ENCODE measurements around the gene TMEM109.

The TMEM109 gene

DNA sequence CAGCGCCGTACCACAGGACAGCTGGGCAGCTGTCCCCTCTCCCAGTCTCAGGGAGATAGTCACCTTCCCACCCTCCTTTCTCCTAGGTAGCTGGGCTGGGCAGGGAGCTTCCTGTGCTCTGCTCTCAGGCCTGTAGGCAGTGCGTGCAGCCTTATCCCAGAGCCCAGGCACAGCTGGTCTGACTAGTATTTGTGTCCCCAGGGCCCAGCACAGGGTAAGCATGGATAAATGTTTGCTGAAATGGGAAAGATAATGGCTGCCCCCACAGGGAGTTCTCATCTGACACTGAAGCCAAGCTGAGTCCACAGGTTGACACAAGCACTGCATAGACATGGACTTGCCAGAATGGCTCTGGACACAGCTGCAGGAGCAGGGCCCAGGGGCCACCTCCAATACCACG lies 28.3 kb downstream of the TMEM109 start:
- DNase-seq (ENCODE audit: low read depth, low spot score): no peak

DNA sequence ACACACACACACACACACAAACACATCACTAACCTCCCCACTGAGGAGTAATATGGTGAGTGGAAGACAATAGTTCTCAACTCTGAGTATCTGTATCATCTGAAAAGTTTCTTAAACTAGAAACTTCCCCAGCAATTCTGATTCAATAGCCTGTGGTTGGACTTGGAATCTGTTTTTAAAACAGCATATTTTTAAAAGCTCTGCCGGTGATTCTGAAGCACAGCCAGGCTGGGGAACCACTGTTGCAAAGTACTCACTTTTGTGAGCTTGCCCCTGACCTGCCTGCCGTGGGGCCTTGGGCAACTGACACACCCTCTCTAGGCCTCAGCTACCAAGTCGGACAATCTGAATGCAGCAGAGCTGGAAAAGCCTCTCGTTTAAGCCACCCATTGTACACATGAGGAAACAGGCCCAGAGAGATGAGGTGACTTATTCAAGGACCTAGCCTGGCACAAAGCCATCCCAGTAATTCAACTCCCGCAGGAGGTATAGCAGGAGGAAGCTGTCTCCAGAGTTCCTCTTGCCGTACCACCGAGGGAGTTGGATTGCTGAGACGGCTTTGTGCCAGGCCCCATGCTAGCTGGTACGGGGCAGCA lies 29.1 kb downstream of the TMEM109 start:
- no peak for DNase-seq (ENCODE audit: low read depth, low spot score)

DNA sequence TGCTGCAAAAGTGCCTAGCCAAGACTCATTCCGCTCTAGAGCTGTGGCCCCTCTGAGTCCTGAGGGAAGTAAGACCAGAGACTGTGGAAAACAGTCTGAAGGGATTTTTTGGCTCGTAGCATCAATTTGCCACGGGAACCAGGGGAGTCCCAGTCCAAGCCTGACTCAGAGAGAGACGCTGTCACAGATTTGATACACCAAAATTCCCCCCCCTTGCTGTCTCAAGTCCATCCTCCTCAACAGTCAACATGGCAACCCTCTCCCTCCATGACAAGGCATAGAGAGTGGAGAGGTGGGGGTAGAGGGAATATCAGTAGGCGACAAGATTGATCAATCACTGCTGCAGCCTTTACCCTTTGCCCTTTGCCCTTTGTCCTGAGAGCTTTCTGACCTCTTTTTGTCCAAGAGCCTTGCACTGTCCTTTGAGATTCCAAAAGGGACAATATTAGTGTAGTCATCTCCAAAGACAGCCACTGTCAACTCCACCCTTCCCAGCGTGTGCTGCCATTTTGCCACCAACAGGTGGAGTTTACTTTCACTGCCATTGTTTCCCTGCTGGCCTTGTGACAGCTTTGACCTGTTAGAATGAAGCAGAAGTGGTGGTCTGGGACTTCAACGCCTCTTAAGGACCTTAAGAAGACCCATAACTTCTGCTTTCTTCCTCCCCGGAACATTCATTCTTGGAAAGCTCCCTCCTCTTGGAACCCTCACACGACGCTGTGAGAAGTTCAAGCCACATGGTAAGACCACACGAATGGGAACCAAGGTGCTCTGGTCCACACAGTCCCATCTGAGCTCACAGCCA lies 30.7 kb downstream of the TMEM109 start:
- no peak for DNase-seq (ENCODE audit: low read depth, low spot score)

GRCh38 chr11:60945295-60945667 lies 31.3 kb downstream of the TMEM109 start:
- DNase-seq (ENCODE audit: low read depth, low spot score): no peak

DNA sequence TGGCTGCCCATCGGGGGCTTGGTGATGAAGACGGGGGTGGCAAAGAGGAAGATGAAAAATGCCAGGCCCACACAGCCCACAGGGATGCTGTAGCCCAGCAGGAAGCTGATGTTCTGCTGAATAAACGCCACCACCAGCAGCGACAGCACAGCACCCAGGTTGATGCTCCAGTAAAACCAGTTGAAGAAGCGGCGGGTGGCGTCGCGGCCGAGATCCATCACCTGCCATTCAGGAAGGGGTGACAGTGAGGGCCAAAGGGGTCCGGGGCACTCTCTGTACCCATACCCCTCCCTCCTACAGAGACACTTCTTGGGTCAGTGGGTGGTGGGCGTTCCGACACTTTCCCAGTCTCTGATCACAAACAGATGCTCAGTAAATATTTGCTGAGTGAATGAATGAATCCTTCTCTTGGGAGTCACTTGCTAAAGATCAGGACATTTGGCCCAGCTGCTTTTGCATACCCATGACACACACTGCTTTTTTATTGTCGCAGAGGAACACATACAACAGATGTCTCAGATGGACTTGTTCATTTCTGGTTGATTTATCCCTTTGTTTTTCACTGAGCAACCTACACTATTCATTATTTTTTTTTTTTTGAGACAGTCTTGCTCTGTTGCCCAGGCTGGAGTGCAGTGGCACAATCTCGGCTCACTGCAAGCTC lies 32.8 kb downstream of the TMEM109 start:
- DNase-seq (ENCODE audit: low read depth, low spot score): no peak

- DNase-seq (ENCODE audit: low read depth, low spot score): no peak
These were observed 33.7 kb downstream of the TMEM109 start for GRCh38 chr11:60947700-60948099.

DNA sequence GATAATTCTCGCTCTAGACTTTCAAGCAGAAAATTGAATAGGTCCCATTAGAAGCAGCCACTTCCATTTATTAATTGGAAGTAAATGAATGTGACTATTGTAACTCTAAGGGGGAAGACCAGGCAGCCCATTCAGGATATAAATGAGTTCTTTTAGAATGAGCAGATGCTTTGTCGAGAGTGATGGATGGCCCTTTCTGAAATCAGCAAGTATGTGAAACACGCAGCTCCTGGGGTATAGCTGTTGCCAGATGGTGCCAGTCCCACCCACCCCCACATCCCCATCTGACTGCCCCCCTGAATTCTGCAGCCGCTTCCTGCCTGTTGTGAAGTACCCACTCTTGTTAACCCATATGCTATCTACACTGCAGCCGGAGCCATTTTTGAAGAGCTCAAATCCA lies 34.3 kb downstream of the TMEM109 start:
- DNase-seq (ENCODE audit: low read depth, low spot score): no peak

DNA sequence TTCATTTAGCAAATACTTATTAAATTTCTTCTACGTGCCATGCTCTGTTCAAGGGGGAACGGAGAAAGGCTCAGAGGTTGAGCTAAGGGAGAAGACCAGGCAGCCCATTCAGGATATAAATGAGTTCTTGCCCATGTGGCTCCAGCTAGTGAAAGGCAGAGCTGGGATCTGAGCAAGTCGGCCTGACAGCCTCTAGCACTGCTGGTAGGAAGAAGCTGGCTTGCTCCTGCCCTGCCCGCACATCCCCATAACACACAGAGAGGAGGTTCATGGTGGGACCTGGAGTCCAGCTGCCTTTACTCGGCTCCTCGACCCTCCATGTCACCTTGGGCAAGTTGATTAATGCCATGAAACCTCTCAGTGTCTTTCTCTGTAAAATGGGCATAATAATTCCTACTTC lies 36.1 kb downstream of the TMEM109 start:
- no peak for DNase-seq (ENCODE audit: low read depth, low spot score)

GRCh38 chr11:60950933-60951605 lies 37.1 kb downstream of the TMEM109 start:
- DNase-seq (ENCODE audit: low read depth, low spot score): no peak

- no peak for DNase-seq (ENCODE audit: low read depth, low spot score)
These were observed 37.6 kb downstream of the TMEM109 start for GRCh38 chr11:60951606-60951903.

DNA sequence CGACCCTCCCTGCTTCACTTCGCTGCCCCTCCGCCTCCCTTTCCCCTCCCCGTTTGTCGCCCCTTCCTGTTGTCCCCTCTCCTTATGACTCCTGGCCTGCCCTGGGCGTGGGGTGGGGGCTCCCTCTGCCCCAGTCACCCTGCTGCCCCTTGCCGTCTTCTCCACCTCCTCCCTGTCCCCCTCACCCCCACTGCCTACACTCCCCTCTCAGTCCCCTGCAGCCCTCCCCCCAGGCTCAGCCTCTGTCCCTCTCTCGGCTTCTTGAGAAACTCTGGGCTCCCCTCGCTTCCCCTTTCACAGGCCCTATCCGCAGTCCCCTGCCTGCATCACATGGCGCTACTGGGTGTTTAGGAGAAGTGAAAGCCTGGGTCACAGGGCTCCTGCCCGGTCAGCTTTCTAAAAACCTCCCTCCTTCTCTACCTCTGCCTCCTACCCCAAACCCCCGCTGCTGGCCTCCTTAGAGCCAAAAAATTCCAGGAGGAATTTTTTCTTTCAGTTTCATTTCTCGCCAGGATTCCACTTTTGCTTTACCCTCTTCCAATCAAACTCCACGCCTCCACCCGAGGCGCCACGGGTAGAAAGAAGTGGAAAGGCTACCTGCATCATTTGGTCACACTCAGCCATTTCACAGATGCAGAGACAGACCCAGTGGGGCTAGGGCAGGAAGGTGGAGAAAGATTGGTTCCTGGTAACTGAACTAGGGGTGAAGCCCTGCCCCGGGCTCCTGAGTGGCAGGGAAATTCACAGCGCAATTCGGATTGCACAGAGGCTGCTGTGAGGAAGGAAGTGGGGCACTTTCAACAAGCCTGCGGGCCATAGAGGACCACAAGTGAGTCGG lies 38.2 kb downstream of the TMEM109 start, which contains the start of gene SLC15A3:
Gene SLC15A3 (minus strand): TSS at position 273 of the 838 bp plus-strand sequence. CDS start 625 bp downstream, outside the sequence.
- no peak for DNase-seq (ENCODE audit: low read depth, low spot score)

- DNase-seq (ENCODE audit: low read depth, low spot score): no peak
These were observed 38.8 kb downstream of the TMEM109 start for GRCh38 chr11:60952742-60953170.

GRCh38 chr11:60953781-60954180 lies 39.8 kb downstream of the TMEM109 start:
- DNase-seq (ENCODE audit: low read depth, low spot score): no peak

DNA sequence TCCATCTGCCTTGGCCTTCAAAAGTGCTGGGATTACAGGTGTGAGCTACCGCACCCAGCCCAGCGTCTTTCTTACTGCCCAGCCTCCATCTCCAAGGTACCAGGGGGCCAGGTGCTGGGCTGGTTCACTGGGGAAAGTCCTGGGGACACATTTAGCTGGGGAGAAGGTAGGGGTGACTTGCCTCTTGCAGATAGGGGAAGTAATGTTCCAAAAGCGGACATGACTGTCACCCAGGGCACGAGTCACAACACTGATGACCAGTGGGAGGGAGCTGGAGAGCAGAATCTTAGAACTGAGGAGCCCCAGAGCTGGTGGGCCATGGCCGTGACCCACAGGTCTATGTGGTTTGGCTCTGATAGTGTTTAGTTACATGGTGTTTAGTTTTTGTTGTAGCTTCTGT lies 40.5 kb downstream of the TMEM109 start:
- no peak for DNase-seq (ENCODE audit: low read depth, low spot score)

GRCh38 chr11:60955571-60955970 lies 41.6 kb downstream of the TMEM109 start:
- DNase-seq (ENCODE audit: low read depth, low spot score): no peak

- no peak for DNase-seq (ENCODE audit: low read depth, low spot score)
These were observed 43.2 kb downstream of the TMEM109 start for GRCh38 chr11:60957188-60957587.

DNA sequence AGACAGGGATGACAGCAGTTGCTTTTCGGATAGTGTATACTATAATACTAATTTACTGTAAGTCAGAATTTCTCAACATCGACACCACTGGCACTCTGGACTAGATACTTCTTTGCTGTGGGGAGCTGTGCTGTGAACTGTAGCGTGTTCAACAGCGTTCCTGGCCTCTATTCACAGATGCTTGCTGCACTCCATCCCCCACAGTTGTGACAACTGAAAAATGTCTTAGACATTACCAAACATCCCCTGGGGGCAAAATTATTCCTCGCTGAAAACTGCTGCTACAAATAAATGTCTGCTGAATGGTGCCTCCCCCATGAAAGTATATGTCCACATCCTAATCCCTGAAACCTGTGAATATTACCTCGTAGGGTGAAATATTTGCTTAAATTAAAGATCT lies 45.5 kb downstream of the TMEM109 start:
- DNase-seq (ENCODE audit: low read depth, low spot score): no peak

- DNase-seq (ENCODE audit: low read depth, low spot score): no peak
These were observed 46.4 kb downstream of the TMEM109 start for GRCh38 chr11:60960405-60960804.

- DNase-seq (ENCODE audit: low read depth, low spot score): no peak
These were observed 50.8 kb downstream of the TMEM109 start for GRCh38 chr11:60964801-60965200.

GRCh38 chr11:60966890-60967289 lies 52.9 kb downstream of the TMEM109 start:
- no peak for DNase-seq (ENCODE audit: low read depth, low spot score)

DNA sequence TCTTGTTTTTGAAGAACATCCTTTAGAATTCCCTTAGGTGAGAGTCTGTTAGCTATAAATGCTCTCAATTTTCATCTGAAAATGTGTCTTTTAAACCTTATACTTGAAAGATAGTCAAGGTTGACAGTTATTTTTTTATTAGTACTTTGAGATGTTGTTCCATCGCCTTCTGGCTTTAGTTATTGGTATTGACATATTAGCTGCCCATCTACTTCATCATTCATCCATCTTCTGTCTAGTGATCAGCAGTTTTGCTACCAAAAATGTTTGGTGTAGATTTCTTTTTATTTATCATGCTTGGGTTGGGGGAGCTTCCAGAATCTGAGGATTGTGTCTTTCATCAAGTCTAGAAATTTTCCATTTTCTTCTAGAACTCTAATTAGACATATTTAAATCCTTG lies 54.3 kb downstream of the TMEM109 start:
- no peak for DNase-seq (ENCODE audit: low read depth, low spot score)
